ENCODE results near the gene MPEG1.

MPEG1 gene

GRCh38 chr11:59218893-59219292, 6.2 kb upstream of the MPEG1 start:
- DNase-seq (ENCODE audit: low read depth in 2 of 2) = no peak

- no peak for DNase-seq (ENCODE audit: low read depth in 2 of 2)
These were observed 5.6 kb upstream of the MPEG1 start for GRCh38 chr11:59218319-59218718.

- DNase-seq (ENCODE audit: low read depth in 2 of 2) = peak in 1 of 2 experiments; percentile 44
These were observed 4.2 kb upstream of the MPEG1 start for GRCh38 chr11:59216641-59217564.

- DNase-seq (ENCODE audit: low read depth in 2 of 2) = no peak
These were observed 1.6 kb upstream of the MPEG1 start for GRCh38 chr11:59214141-59214893.

- no peak for DNase-seq (ENCODE audit: low read depth in 2 of 2)
These were observed 505 bp downstream of the MPEG1 start for GRCh38 chr11:59212222-59212621.

GRCh38 chr11:59208956-59209355, 3.8 kb downstream of the MPEG1 start:
- no peak for DNase-seq (ENCODE audit: low read depth in 2 of 2)

GRCh38 chr11:59207988-59208451, 4.7 kb downstream of the MPEG1 start:
- DNase-seq (ENCODE audit: low read depth in 2 of 2) = no peak

- no peak for DNase-seq (ENCODE audit: low read depth in 2 of 2)
These were observed 6.1 kb downstream of the MPEG1 start for GRCh38 chr11:59206635-59207034.

GRCh38 chr11:59205648-59206047, 7.1 kb downstream of the MPEG1 start:
- no peak for DNase-seq (ENCODE audit: low read depth in 2 of 2)

GRCh38 chr11:59204746-59205145, 8.0 kb downstream of the MPEG1 start:
- DNase-seq (ENCODE audit: low read depth in 2 of 2) = no peak

GRCh38 chr11:59201353-59201752, 11.4 kb downstream of the MPEG1 start:
- DNase-seq (ENCODE audit: low read depth in 2 of 2) = no peak

GRCh38 chr11:59200423-59200746, 12.3 kb downstream of the MPEG1 start:
- no peak for DNase-seq (ENCODE audit: low read depth in 2 of 2)

- DNase-seq (ENCODE audit: low read depth in 2 of 2) = no peak
These were observed 12.9 kb downstream of the MPEG1 start for GRCh38 chr11:59199546-59200422.

- DNase-seq (ENCODE audit: low read depth in 2 of 2) = no peak
These were observed 14.0 kb downstream of the MPEG1 start for GRCh38 chr11:59198726-59199125.

GRCh38 chr11:59197991-59198390, 14.7 kb downstream of the MPEG1 start:
- DNase-seq (ENCODE audit: low read depth in 2 of 2) = peak; percentile 52 to 58

- no peak for DNase-seq (ENCODE audit: low read depth in 2 of 2)
These were observed 15.9 kb downstream of the MPEG1 start for GRCh38 chr11:59196777-59197176.

- no peak for DNase-seq (ENCODE audit: low read depth in 2 of 2)
These were observed 17.1 kb downstream of the MPEG1 start for GRCh38 chr11:59195586-59195985.

- DNase-seq (ENCODE audit: low read depth in 2 of 2) = no peak
These were observed 19.1 kb downstream of the MPEG1 start for GRCh38 chr11:59193587-59194130.

GRCh38 chr11:59192446-59193020, 20.2 kb downstream of the MPEG1 start:
- no peak for DNase-seq (ENCODE audit: low read depth in 2 of 2)

GRCh38 chr11:59191890-59192289, 20.8 kb downstream of the MPEG1 start:
- no peak for DNase-seq (ENCODE audit: low read depth in 2 of 2)

- no peak for DNase-seq (ENCODE audit: low read depth in 2 of 2)
These were observed 21.6 kb downstream of the MPEG1 start for GRCh38 chr11:59191095-59191494.

All from fibroblast of skin of left quadriceps (primary cell).